ENCODE data around the gene CPNE2.

Gene CPNE2

DNA sequence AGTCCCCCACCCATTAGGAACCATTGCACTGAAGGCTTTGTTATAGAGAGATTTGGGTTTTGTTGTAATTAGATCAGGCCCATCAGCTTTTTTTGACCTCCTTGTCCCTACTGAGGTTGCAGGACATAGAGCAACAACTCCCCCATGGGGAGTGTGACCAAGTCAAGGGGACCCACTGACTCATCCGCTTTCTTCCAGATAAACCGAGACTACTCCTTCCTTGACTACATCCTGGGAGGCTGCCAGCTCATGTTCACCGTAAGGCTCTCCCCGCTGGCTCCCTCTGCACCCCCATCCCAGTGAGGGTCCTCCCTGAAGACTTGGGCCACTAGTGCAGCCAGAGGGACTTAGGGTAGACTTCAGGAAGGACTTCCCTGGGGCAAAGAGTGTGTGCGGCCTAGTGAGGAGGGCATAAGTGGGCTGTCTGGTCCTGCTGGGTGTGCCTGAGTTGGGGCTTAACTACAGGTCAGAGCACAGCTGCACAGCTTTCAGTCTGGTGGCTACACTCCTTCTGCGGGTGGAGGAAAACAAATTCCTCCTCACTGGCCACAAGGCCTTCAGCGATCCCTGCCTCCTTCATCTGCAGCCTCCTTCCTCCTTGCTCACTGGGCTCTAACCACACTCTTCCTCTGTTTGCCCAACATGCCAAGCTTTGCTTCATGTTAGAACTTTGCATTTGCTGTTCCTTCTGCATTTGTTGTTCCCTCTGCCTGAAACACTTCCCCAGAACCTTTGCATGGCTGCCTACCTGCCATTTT lies 31.0 kb downstream of the CPNE2 start:
- TF ChIP-seq GATA2 (IDR thresholded peaks at IDR 0.05; ENCODE audit: low read depth, low read length) (no peak), GATA3 (IDR thresholded peaks at IDR 0.05; ENCODE audit: low read depth, low read length) (no peak)

DNA sequence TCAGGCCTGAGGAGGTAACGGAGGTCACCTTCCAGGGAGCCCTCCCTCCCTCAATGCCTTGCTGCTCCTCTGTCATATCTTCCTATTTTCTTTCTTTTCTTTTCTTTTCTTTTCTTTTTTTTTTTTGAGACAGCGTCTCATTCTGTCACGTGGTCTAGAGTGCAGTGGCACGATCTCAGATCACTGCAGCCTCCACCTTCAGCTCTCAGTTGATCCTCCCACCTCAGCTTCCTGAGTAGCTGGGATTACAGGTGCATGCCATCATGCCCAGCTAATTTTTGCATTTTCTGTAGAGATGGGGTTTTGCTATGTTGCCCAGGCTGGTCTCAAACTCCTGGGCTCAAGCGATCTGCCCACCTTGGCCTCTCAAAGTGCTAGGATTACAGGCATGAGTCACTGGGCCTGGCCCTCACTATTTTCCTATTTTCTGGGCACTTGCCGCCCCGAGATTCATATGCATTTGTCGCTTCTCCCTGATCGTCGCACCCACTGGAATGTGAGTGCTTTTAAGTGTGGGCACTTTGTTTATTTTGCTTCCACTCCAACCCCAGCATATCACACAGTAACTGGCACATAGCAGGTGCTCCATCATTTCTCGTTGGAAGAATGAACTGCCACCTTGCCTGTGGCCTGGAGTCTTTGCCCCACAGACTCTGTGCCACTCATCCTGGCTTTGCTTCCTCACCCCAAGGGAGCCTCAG lies 31.7 kb downstream of the CPNE2 start:
- TF ChIP-seq GATA3 (IDR thresholded peaks at IDR 0.05; ENCODE audit: low read depth, low read length) (no peak), GATA2 (IDR thresholded peaks at IDR 0.05; ENCODE audit: low read depth, low read length) (no peak)

DNA sequence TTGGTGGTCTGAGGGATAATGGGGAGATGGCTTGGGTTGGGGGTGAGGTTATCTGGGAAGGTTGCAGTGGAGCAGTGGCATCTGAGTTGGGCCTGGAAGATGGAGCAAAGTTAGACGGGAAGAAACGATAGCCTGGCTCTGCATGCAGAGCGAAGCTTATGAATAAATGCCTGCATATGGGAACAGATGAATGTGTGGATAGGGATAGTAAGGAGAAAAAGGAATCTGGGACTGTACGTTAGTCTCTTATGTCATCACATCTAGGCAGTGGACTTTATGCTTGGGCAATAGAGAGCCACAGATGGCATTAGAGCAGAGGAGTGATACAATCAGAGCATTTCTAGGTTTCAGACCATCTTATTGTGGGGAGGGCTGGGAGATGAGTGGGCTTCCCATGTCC lies 33.0 kb downstream of the CPNE2 start:
- no peak for TF ChIP-seq GATA3 (IDR thresholded peaks at IDR 0.05; ENCODE audit: low read depth, low read length)
- no peak for TF ChIP-seq GATA2 (IDR thresholded peaks at IDR 0.05; ENCODE audit: low read depth, low read length)

DNA sequence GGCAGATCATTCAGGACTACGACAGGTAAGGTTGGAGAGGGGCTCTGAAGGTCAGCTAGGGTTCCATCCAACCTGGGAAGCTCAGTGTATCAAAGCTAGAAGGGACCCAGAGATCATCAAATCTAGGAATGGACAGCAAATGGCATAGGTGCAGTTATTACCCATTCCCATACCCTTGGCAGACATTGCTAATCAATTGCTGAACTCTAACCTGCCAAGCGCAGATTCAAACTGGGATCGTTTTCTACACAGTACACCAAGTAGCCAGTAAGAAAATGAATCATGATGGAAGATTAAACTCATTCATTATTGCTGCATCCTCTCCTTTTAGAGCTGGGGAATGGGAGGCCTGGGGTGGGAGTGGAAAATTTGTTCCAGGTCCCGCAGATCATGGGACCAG lies 33.6 kb downstream of the CPNE2 start:
- TF ChIP-seq GATA2 (IDR thresholded peaks at IDR 0.05; ENCODE audit: low read depth, low read length) (no peak), GATA3 (IDR thresholded peaks at IDR 0.05; ENCODE audit: low read depth, low read length) (no peak)

DNA sequence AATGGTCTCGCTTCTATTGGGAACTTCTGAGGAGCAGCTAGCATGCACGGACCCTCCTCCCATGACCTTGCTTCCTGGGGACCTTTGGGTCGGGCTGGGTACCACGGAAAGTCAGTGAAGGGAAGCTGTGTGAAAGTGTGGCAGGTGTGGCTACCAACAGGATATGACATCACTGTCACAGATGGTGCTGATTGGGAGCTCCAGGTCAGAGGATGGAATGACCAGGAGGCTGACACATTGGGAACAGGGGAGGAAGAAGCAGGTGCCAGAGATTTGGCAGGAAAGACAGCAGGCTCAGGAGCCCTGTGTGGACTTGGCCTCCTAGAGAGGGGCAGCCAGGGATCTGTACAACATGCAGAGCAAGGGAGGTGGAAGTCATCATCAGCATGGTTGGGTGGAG lies 34.0 kb downstream of the CPNE2 start:
- TF ChIP-seq GATA2 (IDR thresholded peaks at IDR 0.05; ENCODE audit: low read depth, low read length), result no peak
- TF ChIP-seq GATA3 (IDR thresholded peaks at IDR 0.05; ENCODE audit: low read depth, low read length), result no peak

DNA sequence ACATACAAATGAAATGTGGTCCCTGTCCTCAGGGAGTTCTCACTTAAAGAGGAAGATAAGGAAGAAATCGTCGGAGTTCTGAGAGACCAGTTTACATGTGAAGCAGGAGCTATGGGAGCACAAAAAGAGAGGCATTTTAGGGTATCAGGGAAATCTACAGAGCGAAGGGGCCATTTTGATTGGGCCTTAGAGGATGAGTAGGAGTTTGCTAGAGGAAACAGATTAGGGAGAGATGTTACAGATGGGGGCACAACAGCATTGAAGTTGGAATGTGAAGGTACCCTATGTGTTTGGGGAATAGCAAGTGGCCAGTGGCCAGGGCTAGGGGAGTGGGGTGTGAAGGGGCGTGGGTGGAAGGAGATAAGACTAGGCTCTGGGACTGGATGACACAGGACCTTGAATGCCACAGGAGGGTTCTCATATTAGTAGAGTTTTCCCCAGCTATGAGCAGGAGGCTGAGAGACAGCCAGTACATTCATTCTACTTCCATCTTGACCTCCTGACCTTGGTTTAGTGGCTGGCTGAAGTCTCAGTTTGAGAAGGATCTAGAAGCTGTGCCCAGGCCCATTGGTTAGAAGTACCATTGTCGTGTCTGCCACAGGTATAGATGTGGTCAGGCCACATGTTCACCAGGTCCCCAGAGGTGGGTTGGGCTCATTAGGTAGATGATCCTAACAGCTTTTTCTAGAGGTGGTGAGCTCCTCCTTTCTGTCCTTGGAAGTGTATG lies 34.8 kb downstream of the CPNE2 start:
- no peak for TF ChIP-seq GATA2 (IDR thresholded peaks at IDR 0.05; ENCODE audit: low read depth, low read length)
- no peak for TF ChIP-seq GATA3 (IDR thresholded peaks at IDR 0.05; ENCODE audit: low read depth, low read length)

DNA sequence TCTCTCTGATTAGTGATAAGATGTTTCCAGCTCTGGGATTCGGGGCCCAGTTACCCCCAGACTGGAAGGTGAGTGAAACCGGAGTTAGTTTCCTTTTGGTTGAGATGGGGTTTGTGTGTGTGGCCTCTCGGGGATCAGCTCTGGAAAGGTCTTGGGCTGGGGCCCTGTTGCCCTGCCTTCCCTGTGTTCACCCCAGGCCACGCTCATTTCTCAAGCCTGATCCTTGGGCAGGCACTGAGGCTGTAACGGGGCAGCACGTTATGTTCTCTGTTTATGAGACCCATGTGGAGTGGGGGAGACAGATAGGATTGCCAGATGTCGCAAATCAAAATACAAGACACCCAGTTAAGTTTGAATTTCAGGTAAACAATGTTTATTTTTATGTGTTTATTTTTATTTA lies 35.5 kb downstream of the CPNE2 start:
- TF ChIP-seq GATA2 (IDR thresholded peaks at IDR 0.05; ENCODE audit: low read depth, low read length) (no peak), GATA3 (IDR thresholded peaks at IDR 0.05; ENCODE audit: low read depth, low read length) (no peak)

DNA sequence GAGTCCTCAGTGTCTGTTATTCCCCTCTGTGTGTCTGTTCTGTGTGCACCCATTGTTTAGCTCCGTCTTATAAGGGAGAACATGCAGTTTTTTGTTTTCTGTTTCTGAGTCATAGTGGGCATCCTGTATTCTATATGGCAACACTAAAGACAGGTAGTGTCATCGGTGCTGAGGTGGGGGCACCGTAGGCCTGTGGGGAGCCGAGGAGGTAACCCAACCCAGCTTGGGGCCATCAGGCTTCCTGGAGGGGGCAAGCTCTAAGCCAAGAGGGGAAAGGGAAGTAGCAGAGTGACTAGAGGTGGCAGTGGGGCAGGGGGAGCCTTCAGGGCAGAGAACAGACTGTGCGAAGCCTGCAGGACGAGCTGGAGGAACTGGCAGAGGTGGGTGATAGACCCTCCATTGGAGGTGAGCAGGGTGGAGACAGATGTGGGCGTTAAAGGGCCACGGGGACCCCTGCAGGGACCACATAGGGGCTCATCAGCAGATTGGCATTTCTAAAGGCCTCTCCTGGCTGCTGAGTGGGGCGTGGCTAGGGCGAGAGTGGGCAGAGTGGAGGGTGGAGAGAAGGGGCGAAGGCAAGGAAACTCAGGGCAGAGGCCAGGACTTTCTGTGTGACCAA lies 36.5 kb downstream of the CPNE2 start:
- TF ChIP-seq GATA3 (IDR thresholded peaks at IDR 0.05; ENCODE audit: low read depth, low read length) (no peak), GATA2 (IDR thresholded peaks at IDR 0.05; ENCODE audit: low read depth, low read length) (no peak)

DNA sequence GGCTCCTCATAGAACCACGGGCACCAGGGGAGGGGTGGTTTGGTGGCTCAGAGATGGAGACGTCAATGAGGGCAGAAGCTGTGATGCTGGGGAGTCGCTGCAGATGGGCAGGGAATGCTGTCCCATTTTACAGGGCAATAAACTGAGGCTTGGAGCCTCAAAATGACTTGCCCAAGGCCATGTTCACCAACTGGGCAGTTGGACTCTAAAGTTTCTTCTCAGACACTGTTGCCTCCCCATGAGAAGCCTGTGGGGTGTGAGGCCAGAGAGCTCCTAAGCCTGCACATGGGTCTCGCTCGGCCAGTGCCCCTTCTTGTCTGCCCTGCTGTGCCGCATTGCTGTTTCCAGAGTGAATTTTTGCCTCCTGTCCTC lies 38.6 kb downstream of the CPNE2 start:
- TF ChIP-seq GATA2 (IDR thresholded peaks at IDR 0.05; ENCODE audit: low read depth, low read length) (no peak), GATA3 (IDR thresholded peaks at IDR 0.05; ENCODE audit: low read depth, low read length) (no peak)

DNA sequence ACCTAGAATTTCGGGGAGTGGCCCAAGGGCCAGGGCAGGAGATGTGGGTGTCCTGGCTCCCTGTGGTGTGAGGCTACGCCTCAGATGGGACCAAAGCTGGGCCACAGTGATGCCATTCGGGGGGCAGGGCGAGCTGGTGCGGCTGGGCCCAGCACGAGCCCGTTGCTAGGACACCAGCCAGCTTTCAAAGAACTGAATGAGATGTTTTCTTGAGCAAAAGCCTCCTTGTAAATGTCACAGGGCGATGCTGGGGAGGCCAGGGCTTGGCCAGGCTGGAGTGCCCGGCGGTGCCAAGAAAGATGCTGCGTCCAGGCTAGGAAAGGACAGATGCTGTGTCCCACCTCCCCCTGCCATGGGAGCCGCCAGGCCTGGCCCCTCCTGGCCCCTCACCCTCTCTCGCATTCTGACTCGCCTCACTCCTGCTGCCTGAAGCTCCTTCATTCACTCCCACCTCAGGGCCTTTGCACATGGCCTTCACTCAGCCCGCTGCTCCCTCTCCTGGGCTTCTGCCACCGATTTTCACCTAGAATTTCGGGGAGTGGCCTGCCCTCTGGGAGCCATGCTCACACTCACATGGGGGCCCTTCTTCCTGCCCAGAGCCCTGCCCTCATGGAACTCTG lies 39.1 kb downstream of the CPNE2 start:
- TF ChIP-seq GATA2 (IDR thresholded peaks at IDR 0.05; ENCODE audit: low read depth, low read length), result no peak
- TF ChIP-seq GATA3 (IDR thresholded peaks at IDR 0.05; ENCODE audit: low read depth, low read length), result no peak

DNA sequence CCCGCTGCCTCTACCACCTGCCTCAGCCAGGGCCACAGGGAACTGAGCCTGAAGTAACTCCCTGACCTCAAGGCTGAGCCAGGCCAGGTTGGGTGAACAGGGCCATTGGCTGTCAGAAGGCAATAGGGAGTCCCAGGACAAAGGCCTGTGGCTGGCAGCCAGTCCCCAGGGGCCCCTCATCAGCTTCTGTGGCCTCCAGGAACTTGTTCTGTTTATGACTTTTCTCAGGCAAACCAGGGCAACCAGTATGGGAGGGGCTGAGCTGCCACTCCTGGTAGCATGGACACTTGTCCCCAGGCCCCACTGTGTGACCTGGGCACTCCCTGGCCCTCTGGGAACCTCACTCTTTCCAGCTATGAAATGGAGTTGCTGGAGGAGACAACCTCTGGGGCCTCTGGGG lies 40.1 kb downstream of the CPNE2 start:
- TF ChIP-seq GATA2 (IDR thresholded peaks at IDR 0.05; ENCODE audit: low read depth, low read length) (no peak), GATA3 (IDR thresholded peaks at IDR 0.05; ENCODE audit: low read depth, low read length) (no peak)

DNA sequence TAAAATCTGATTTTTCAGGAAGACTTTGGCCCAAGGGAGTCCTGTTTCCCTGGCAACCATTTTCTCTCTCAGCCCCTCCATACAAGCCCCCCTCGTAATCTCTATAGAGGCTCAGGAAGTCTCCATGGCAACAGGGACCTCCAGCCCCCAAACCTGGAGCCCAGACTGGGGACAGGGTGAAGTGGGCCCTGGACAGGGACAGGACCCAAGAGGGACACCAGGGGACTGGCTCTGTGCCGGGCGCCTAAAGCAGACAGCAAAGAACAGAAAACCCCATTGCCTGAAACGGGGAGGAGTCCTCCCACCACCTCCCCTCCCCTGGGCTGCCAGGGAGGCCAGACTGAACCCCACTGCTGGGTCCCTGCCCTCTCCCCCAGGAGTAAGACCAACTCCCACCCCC lies 40.6 kb downstream of the CPNE2 start:
- no peak for TF ChIP-seq GATA2 (IDR thresholded peaks at IDR 0.05; ENCODE audit: low read depth, low read length)
- TF ChIP-seq GATA3 (IDR thresholded peaks at IDR 0.05; ENCODE audit: low read depth, low read length), result no peak

DNA sequence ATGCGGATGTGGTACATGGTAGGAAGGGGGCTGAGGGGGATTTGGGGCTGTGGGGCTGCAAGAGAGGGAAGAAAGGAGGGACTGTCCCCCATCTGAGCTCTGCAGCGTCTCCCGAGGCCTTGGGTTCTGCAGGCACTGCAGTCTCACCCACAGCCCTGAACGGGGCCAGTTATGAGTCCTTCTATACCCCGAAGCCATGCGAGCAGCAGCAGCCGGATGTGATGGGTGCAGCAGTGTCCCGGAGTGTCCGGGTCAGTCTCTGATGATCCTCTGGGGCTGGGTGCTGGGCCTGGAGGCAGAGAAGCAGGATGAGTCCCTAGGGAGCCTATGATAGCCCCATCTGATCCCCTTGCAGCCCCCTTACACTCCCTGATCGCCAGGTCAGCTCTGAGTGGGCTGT lies 41.5 kb downstream of the CPNE2 start:
- TF ChIP-seq GATA3 (IDR thresholded peaks at IDR 0.05; ENCODE audit: low read depth, low read length), result no peak
- TF ChIP-seq GATA2 (IDR thresholded peaks at IDR 0.05; ENCODE audit: low read depth, low read length), result no peak

DNA sequence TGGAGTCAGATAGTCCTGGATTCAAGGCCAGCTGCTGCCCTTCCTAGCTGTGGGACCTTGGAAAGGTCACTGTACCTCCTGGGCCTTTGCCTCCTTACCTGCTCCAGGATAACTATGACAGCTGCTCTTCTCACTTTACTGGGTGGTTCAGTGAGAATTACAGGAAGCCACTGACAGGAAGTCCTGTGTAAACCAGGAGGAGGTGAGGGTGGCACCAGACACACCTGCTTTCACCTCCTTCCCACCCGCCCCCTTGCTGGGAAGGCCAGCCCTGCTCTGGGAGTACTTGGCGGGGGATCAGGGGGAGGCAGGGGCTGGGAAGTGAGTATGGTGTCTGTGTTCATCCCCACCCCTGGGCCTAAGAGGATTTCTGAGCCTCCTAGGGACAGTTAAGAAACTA lies 42.6 kb downstream of the CPNE2 start:
- TF ChIP-seq GATA3 (IDR thresholded peaks at IDR 0.05; ENCODE audit: low read depth, low read length), result no peak
- no peak for TF ChIP-seq GATA2 (IDR thresholded peaks at IDR 0.05; ENCODE audit: low read depth, low read length)

Data from SH-SY5Y (cell line).